Activated CD8-positive, alpha-beta memory T cell treated with anti-CD3 and anti-CD28 coated beads, Interleukin-2, amount 50 U/mL, for 1 hour (primary cell): ENCODE results near the gene HOOK2.
"Not testable (repeated sequence)": the region's sequence is repeated elsewhere in the genome, so short reads cannot be mapped to it uniquely, and the experiment has no call there.

Source experiments
- DNase-seq: peaks from one replicate; pipeline ENCODE4 v3.0.0-alpha.2; 2020; ENCODE audit errors: extremely low read depth

The HOOK2 gene

DNA sequence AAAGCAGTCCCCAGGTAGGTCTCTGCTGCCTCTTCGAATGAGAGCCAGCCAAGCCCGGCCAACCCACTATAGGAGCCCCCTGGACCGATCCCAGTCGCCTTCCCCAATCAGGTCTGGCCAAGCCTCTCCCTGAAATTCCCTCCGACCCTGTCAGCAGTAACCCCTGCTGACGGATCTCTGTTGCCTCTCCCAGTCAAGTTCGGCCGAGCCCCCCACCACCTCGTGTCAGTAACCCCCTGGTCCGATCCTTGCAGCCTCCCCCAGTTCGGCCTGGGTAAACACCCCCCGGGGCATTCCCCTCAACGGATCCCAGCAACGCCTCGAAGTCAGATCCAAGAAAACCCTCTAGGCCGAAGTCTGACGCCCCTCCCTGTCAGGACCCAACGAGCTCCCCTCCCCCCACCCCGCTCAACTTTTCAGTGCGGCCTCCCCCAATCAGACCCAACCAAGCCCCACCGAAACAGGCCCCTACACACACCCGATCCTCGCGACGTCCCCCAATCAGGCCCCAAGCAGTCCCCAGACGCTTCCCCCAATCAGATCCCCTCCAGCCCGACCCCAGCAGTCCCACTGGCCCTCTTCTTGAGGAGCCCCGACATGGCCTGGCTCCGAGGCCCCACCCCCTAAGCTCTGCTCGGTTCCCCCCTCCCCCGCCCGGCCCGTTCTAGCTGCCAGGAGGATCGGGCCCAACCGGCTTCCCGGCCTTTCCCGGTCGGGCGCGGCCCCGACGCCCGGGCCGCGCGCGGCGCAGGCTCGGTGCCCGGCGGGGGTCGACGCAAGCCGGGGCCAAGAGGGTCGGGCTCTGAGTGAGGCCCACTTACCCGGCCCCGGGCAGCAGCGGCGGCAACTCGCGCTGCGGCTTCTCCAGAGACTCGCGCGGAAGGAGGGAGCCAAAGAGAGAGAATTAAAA is 53.4 kb downstream of the HOOK2 start:
- no peak for DNase-seq

DNA sequence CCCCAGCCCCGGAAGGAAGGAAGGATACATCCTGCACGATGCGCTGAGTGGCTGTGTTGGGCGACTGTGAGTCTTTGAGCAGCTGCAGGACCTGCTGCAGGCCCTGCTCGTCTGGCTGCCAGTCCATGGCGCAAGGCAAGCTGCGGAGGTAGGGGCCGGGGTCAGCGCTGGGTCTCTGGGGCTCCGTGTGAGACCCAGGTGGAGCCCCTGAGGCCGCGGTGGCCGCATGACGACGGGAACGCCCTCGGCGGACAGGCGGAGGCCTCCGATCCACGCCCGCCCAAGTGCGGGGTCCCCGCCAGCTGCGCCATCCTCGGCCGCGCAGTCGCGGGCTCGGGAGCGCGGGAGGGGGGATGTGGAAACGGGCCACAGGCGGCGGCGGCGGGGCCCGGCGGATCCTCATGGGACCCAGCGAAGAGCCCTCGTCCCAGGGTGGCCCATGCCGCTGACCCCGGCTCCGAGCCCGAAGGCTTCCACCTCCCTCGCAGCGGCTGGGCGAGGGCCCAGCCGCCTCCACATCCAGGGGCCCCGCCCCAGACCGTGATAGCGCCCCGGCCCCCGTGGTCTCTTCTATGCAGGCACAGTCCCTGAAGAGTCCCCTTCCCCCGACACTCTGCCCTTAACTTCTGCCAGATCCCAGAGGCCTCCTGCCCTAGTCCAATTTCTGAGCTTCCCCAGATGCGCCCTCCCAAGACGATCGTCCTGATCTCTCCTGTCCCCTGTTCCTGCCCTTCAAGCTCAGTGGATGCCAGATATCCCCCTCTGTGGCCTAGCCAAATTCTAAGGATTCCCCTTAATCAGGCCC is 54.3 kb downstream of the HOOK2 start:
- no peak for DNase-seq

DNA sequence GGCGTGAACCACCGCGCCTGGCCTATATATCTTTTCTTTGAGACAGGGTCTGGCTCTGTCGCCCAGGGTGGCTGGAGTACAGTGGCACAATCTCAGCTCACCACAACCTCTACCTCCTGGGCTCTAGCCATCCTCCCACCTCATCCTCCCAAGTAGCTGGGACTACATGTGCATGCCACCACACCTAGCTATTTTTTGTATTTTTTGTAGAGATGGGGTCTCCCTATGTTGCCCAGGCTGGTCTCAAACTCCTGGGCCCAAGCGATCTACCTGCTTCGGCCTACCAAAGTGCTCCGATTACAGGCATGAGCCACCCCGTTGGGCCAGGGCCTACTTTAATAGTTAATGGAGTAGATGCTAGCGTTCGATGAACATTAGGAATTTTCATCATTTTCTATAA is 55.1 kb downstream of the HOOK2 start:
- no peak for DNase-seq

DNA sequence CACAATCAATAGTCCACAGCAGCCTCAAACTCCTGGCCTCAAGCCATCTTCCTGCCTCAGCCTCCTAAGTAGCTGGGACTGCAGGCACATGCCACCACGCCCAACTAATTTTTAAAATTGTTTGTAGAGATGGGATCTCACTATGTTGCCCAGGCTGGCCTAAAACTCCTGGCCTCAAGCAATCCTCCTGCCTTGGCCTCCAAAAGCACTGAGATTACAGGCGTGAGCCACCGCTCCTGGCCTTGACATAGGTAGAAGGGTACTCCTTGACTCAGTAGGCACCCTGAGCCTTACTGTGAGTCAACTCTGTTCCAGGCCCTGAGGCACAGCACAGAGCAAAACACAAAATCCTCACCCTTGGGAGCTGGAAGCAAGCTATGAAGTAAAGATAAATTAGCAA is 59.4 kb downstream of the HOOK2 start:
- DNase-seq, result no peak

DNA sequence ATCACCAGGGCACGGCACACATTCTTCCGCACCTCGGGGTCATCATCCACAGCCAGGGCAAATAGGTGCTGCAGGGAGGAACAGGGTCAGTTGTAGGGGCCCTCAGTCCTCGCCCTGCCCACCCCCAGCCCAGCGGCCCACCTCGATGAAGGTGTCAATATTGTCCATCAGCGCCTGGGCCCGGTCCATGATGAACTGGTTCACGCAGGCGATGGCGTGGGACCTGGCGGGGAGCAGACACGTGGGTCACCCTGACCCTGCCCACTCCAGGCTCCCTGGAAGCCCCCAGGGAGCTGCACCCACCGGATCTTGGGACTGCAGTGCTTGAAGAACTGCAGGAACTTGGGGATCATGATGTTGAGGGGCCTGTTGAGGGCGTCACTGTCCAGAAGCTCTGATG is 60.2 kb downstream of the HOOK2 start:
- DNase-seq, result no peak

DNA sequence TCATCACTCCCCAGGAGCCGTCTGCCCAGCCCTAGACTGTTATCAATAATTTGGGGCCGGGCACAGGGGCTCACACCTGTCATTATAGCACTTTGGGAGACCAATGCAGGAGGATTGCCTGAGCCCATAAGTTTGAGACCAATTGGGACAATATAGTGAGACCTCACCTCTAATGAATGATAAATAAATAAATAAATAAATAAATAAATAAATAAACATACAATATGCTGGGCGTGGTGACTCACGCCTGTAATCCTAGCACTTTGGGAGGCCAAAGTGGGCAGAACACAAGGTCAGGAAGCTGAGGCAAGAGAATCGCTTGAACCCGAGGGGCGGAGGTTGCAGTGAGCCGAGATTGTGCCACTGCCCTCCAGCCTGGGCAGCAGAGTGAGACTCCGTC is 62.0 kb downstream of the HOOK2 start:
- not testable (repeated sequence) for DNase-seq
